H1 (cell line): ENCODE data around the gene QDPR. TPM values are rescaled to one million over a fixed set of nuclear protein-coding genes. Genes with fewer than 3 reads are reported as not detected.

Source experiments
- CTCF ChIA-PET: fragments of 300-600 bp; sonication (Branson Sonifier 250); formaldehyde crosslinking; loops from one replicate; lab custom pipeline; 2021; ENCODE audit not compliant: partially characterized antibody; lab: Charles Lee
- POLR2A ChIA-PET: fragments of 300-600 bp; sonication (Branson Sonifier 250); formaldehyde crosslinking; loops from one replicate; lab custom pipeline; 2021; ENCODE audit warnings: inconsistent platforms; ENCODE audit not compliant: partially characterized antibody; lab: Charles Lee
- DNase-seq, 2 experiments: peaks; one replicate each; pipeline versions ENCODE4 v3.0.0 to v3.0.0-alpha.2; 2010 to 2022; ENCODE audit warnings: low spot score in 2 of 2, low read depth in 1 of 2, mixed read lengths in 1 of 2
- FAIRE-seq: peaks from 2 replicates; lab custom pipeline; 2011; peaks lifted over from hg19 to GRCh38; lab: Jason Lieb, UNC
- H2AFZ ChIP-seq: 2 replicates; pipeline ENCODE4 v1.8.1; 2012; ENCODE audit warnings: low read length, inconsistent platforms
- H2AK5ac ChIP-seq: 2 replicates; pipeline ENCODE4 v1.6.1; 2013; ENCODE audit warnings: low read depth, low read length
- H2BK120ac ChIP-seq: replicated peaks from 2 replicates; pipeline ENCODE3; 2013; ENCODE audit warnings: low read depth, low read length, inconsistent platforms
- H2BK12ac ChIP-seq: 2 replicates; pipeline ENCODE4 v1.6.1; 2013; ENCODE audit warnings: low read depth, low read length
- H2BK15ac ChIP-seq: 2 replicates; pipeline ENCODE4 v1.6.1; 2013; ENCODE audit warnings: low read length
- H2BK20ac ChIP-seq: 2 replicates; pipeline ENCODE4 v1.6.1; 2013; ENCODE audit warnings: low read length
- H2BK5ac ChIP-seq: 2 replicates; pipeline ENCODE4 v1.6.1; 2013; ENCODE audit warnings: low read depth, low read length
- H3K14ac ChIP-seq: 2 replicates; pipeline ENCODE4 v1.6.1; 2013; ENCODE audit warnings: inconsistent platforms; ENCODE audit not compliant: insufficient read length
- H3K18ac ChIP-seq: 2 replicates; pipeline ENCODE4 v1.6.1; 2013; ENCODE audit warnings: low read length; ENCODE audit errors: extremely low read depth
- H3K23ac ChIP-seq: 2 replicates; pipeline ENCODE4 v1.6.1; 2013; ENCODE audit warnings: inconsistent platforms; ENCODE audit not compliant: insufficient read length
- H3K23me2 ChIP-seq: 2 replicates; pipeline ENCODE4 v1.6.1; 2013; ENCODE audit warnings: low read depth, low read length
- H3K27ac ChIP-seq: 2 replicates; pipeline ENCODE4 v1.6.1; 2011; ENCODE audit warnings: low read depth, low read length, inconsistent platforms
- H3K27me3 ChIP-seq, 4 experiments: replicated peaks in 1 of 4; 1 replicate in 1 of 4; 2 replicates in 3 of 4; pipeline versions ENCODE4 v1.6.1 to v1.8.1; 2011 to 2013; ENCODE audit warnings: low read length in 3 of 4, mild to moderate bottlenecking in 3 of 4, inconsistent platforms in 2 of 4, mixed read lengths in 2 of 4, moderate library complexity in 1 of 4; ENCODE audit not compliant: control insufficient read depth in 3 of 4, insufficient read depth in 3 of 4; ENCODE audit errors: extremely low read depth in 1 of 4
- H3K36me3 ChIP-seq, 4 experiments: 2 replicates each; pipeline versions ENCODE4 v1.6.1 to v1.8.1; 2011 to 2013; ENCODE audit warnings: mild to moderate bottlenecking in 4 of 4, low read length in 3 of 4, moderate library complexity in 2 of 4, control low read depth in 1 of 4, inconsistent platforms in 1 of 4; ENCODE audit not compliant: insufficient read depth in 4 of 4, control insufficient read depth in 2 of 4
- H3K4ac ChIP-seq: replicated peaks from 2 replicates; pipeline ENCODE3; 2013; ENCODE audit warnings: low read length, low read depth, mixed read lengths, inconsistent platforms; ENCODE audit not compliant: insufficient read length
- H3K4me1 ChIP-seq, 4 experiments: replicated peaks in 1 of 4; 1 replicate in 1 of 4; 2 replicates in 3 of 4; pipeline versions ENCODE4 v1.6.1 to v1.8.1; 2011 to 2013; ENCODE audit warnings: low read length in 3 of 4, inconsistent platforms in 2 of 4, mixed read lengths in 1 of 4; ENCODE audit not compliant: insufficient read depth in 4 of 4, control insufficient read depth in 3 of 4
- H3K4me2 ChIP-seq, 2 experiments: 2 replicates each; pipeline versions ENCODE4 v1.6.1 to v1.8.1; 2011 to 2013; ENCODE audit warnings: low read depth in 2 of 2, low read length in 2 of 2, control low read depth in 1 of 2, inconsistent platforms in 1 of 2, mild to moderate bottlenecking in 1 of 2; ENCODE audit not compliant: insufficient read depth in 1 of 2
- H3K4me3 ChIP-seq, 4 experiments: fragments of 200-600, 300-600 bp in 1 of 4; sonication (generic), shearing (Covaris generic), sonication (Bioruptor Twin) in 1 of 4; 2 replicates each; pipeline versions ENCODE4 v1.5.1 to v1.8.1; 2011 to 2016; ENCODE audit warnings: low read length in 4 of 4, low read depth in 3 of 4, control low read depth in 2 of 4, inconsistent platforms in 2 of 4, mild to moderate bottlenecking in 2 of 4, mixed read lengths in 1 of 4, moderate library complexity in 1 of 4; ENCODE audit not compliant: insufficient read depth in 2 of 4; ENCODE audit errors: extremely low read depth in 1 of 4
- H3K56ac ChIP-seq: replicated peaks from 2 replicates; pipeline ENCODE3; 2013; ENCODE audit warnings: low read depth, mild to moderate bottlenecking, mixed read lengths, low read length, inconsistent platforms; ENCODE audit not compliant: insufficient read length
- H3K79me1 ChIP-seq: 2 replicates; pipeline ENCODE4 v1.6.1; 2013; ENCODE audit warnings: low read depth, low read length, control low read depth
- H3K79me2 ChIP-seq, 2 experiments: 2 replicates each; pipeline versions ENCODE4 v1.6.1 to v1.8.1; 2012 to 2013; ENCODE audit warnings: low read length in 2 of 2, mild to moderate bottlenecking in 2 of 2, inconsistent platforms in 1 of 2; ENCODE audit not compliant: insufficient read depth in 2 of 2, control insufficient read depth in 1 of 2
- H3K9ac ChIP-seq, 4 experiments: replicated peaks in 1 of 4; 1 replicate in 1 of 4; 2 replicates in 3 of 4; pipeline versions ENCODE4 v1.6.1 to v1.8.1; 2011 to 2013; ENCODE audit warnings: low read depth in 3 of 4, low read length in 3 of 4, control low read depth in 2 of 4, mild to moderate bottlenecking in 2 of 4, moderate library complexity in 2 of 4, inconsistent platforms in 1 of 4; ENCODE audit errors: extremely low read depth in 1 of 4
- H3K9me3 ChIP-seq, 2 experiments: 2 replicates each; pipeline versions ENCODE4 v1.6.1 to v1.8.1; 2012 to 2013; ENCODE audit warnings: mild to moderate bottlenecking in 2 of 2, moderate library complexity in 2 of 2, control low read depth in 1 of 2, inconsistent platforms in 1 of 2, low read depth in 1 of 2, low read length in 1 of 2, mixed read lengths in 1 of 2; ENCODE audit not compliant: insufficient read depth in 2 of 2
- H4K20me1 ChIP-seq, 2 experiments: replicated peaks in 1 of 2; 2 replicates each; pipeline versions ENCODE3 to v1.8.1; 2011 to 2013; ENCODE audit warnings: inconsistent platforms in 2 of 2, low read length in 2 of 2, mild to moderate bottlenecking in 1 of 2; ENCODE audit not compliant: insufficient read depth in 2 of 2, control insufficient read depth in 1 of 2
- H4K5ac ChIP-seq: 2 replicates; pipeline ENCODE4 v1.6.1; 2013; ENCODE audit warnings: low read length, low read depth, mixed read lengths, inconsistent platforms; ENCODE audit not compliant: insufficient read length
- H4K8ac ChIP-seq: 2 replicates; pipeline ENCODE4 v1.8.0; 2013; ENCODE audit warnings: mild to moderate bottlenecking, moderate library complexity, low read length, inconsistent platforms; ENCODE audit not compliant: insufficient read depth; ENCODE audit errors: extremely low read depth
- H4K91ac ChIP-seq: replicated peaks from 2 replicates; pipeline ENCODE3; 2013; ENCODE audit warnings: low read length, mixed read lengths, inconsistent platforms; ENCODE audit not compliant: insufficient read length
- CBX8 ChIP-seq: fragments of 300-800, 300-1000 bp; sonication (generic); IDR thresholded peaks from 2 replicates; pipeline ENCODE4 v1.7.1; 2016; ENCODE audit warnings: low read depth, low read length, borderline replicate concordance
- WGBS, 2 experiments: shearing (Covaris generic) in 1 of 2; methylation state at CpG; one replicate each; pipeline versions ENCODE4 v1.1.6 to v1.1.7; 2013 to 2015; ENCODE audit warnings: low lambda C conversion rate in 2 of 2, mixed read lengths in 2 of 2, inconsistent platforms in 1 of 2, low coverage in 1 of 2, missing lambda C conversion rate in 1 of 2; ENCODE audit not compliant: insufficient replicate concordance in 2 of 2, insufficient coverage in 1 of 2, insufficient read length in 1 of 2; ENCODE audit errors: extremely low coverage in 1 of 2, missing lambda C conversion rate in 1 of 2; 5-methylcytosine and 5-hydroxymethylcytosine counted together
- polyA plus RNA-seq, 7 experiments: library from polyadenylated mRNA; depleted of rRNA in 3 of 7; stranded (reverse) in 5 of 7; unstranded in 2 of 7; fragments of >200 nt in 5 of 7; fragments of 200-250 nt in 2 of 7; gene quantifications; 1 replicate in 5 of 7; 2 replicates in 1 of 7; 4 replicates in 1 of 7; pipeline versions ENCODE4 v1.2.1 to v1.2.3, GENCODE V29; 2011 to 2013; ENCODE audit warnings: missing spikeins in 2 of 7, mixed read lengths in 2 of 7
- total RNA-seq: library from RNA; stranded (reverse); fragmentation: NEBNext Ultra II Directional; extraction: Animal tissue kit (Norgen Biotek cat#: 25700); gene quantifications from 2 replicates; pipeline ENCODE4 v1.2.1, GENCODE V29; 2021

The QDPR gene
- total and polyA plus RNA-seq, 2 of the 8 experiments (the other 6 are each of a cell fraction or from before 2014, with no cell fraction given), result 33.6 to 35.9 TPM

GRCh38 chr4:17469931-17470674, 41.8 kb downstream of the QDPR start:
- no peak overlapping the region for H2BK5ac ChIP-seq
- H3K23ac ChIP-seq, result no peak overlapping the region
- no peaks in the 10 kb centered on the region for H3K79me2 ChIP-seq
- no peak overlapping the region for H2BK120ac ChIP-seq
- H2AFZ ChIP-seq, result no peak overlapping the region
- H3K9me3 ChIP-seq, result no peaks in the 10 kb centered on the region
- no peaks in the 10 kb centered on the region; the same call in 1 of the 2 replicates for H3K23me2 ChIP-seq
- no peak overlapping the region for H4K8ac ChIP-seq
- H4K91ac ChIP-seq, result no peak overlapping the region
- no peaks in the 10 kb centered on the region; a peak in 1 of 7 replicates for H3K27me3 ChIP-seq
- no peak overlapping the region for H3K18ac ChIP-seq
- no peaks in the 10 kb centered on the region for H3K36me3 ChIP-seq
- H3K56ac ChIP-seq, result no peak overlapping the region
- no peak overlapping the region for H3K4ac ChIP-seq
- no peaks in the 10 kb centered on the region for H3K4me1 ChIP-seq
- H3K14ac ChIP-seq, result no peak overlapping the region
- H3K79me1 ChIP-seq, result no peaks in the 10 kb centered on the region
- no peak overlapping the region for H2BK15ac ChIP-seq
- FAIRE-seq, result no peak
- no peak overlapping the region for H3K4me3 ChIP-seq
- 89% methylated on average over 11 of the region's 11 CpGs; no CpG with 5 or more reads in 1 of the 2 experiments for WGBS, 2 experiments
- H2BK12ac ChIP-seq, result no peak overlapping the region
- H3K9ac ChIP-seq, result no peak overlapping the region
- DNase-seq, result no peak
- H4K5ac ChIP-seq, result no peak overlapping the region
- no peak overlapping the region for H3K4me2 ChIP-seq
- no peaks in the 10 kb centered on the region for H4K20me1 ChIP-seq
- CTCF ChIA-PET, result interaction anchor here (0.6 to 10.2 kb wide), 7 partner anchors 10 to 138 kb away, joined by 3 to 118 read pairs (median 4); no protein-coding TSS in a partner anchor
- POLR2A ChIA-PET, result no interaction called here
- H2AK5ac ChIP-seq, result no peak overlapping the region
- no peak for TF ChIP-seq CBX8
- TF ChIP-seq, all 59 proteins: peak for 0
- no peak overlapping the region for H3K27ac ChIP-seq
- H2BK20ac ChIP-seq, result no peak overlapping the region
